HAP-1 (cell line): ENCODE data around the gene GRIA3.

ENCODE experiments used
- DNase-seq, 2 experiments: peaks; one replicate each; pipeline ENCODE4 v3.0.0-alpha.2; 2016 to 2020; ENCODE audit warnings: low spot score in 2 of 2
- H3K27me3 ChIP-seq: fragments of 250-450 bp; sonication (Bioruptor Pico); 2 replicates; pipeline ENCODE4 v1.5.1; 2020; ENCODE audit warnings: low read depth, mild to moderate bottlenecking, moderate library complexity
- H3K36me3 ChIP-seq: fragments of 250-450 bp; sonication (Bioruptor Pico); replicated peaks from 2 replicates; pipeline ENCODE4 v1.5.1; 2020; ENCODE audit warnings: mild to moderate bottlenecking
- H3K4me1 ChIP-seq: fragments of 250-450 bp; sonication (Bioruptor Pico); 2 replicates; pipeline ENCODE4 v1.5.1; 2020; ENCODE audit warnings: mild to moderate bottlenecking
- H3K4me3 ChIP-seq: fragments of 250-450 bp; sonication (Bioruptor Pico); 2 replicates; pipeline ENCODE4 v1.5.1; 2020; ENCODE audit warnings: mild to moderate bottlenecking, moderate library complexity
- H3K9me3 ChIP-seq: fragments of 250-450 bp; sonication (Bioruptor Pico); 2 replicates; pipeline ENCODE4 v1.5.1; 2020; ENCODE audit warnings: mild to moderate bottlenecking, moderate library complexity
- in situ Hi-C: fragments of 300-500 bp; cut with MboI; formaldehyde crosslinking; loops from 3 replicates; pipeline ENCODE4 v1.14.3; 2020; ENCODE audit warnings: low sequenced_read_pairs, inconsistent platforms, mixed read lengths

Gene GRIA3

GRCh38 chrX:123175366-123176122 is 8.5 kb upstream of the GRIA3 start:
- Histone ChIP-seq H3K9me3 (no peaks in the 10 kb centered on the region), H3K4me1 (no peaks in the 10 kb centered on the region), H3K27me3 (no peaks in the 10 kb centered on the region), H3K4me3 (no peak overlapping the region), H3K36me3 (no peaks in the 10 kb centered on the region)
- DNase-seq = no peak
- in situ Hi-C loops = no loop called here

GRCh38 chrX:123181233-123181914 is 2.7 kb upstream of the GRIA3 start:
- Histone ChIP-seq H3K27me3 (peaks cover 41% of the 10 kb centered on the region), H3K4me3 (no peak overlapping the region), H3K9me3 (no peaks in the 10 kb centered on the region), H3K36me3 (no peaks in the 10 kb centered on the region), H3K4me1 (no peaks in the 10 kb centered on the region)
- no peak for DNase-seq
- in situ Hi-C loops = no loop called here

- no peaks in the 10 kb centered on the region for H3K9me3 ChIP-seq
- no peaks in the 10 kb centered on the region for H3K4me1 ChIP-seq
- in situ Hi-C loops = no loop called here
- DNase-seq = no peak
- H3K27me3 ChIP-seq = peaks cover 51% of the 10 kb centered on the region
- H3K36me3 ChIP-seq = no peaks in the 10 kb centered on the region
- H3K4me3 ChIP-seq = no peak overlapping the region
These were observed 793 bp downstream of the GRIA3 start for GRCh38 chrX:123184866-123185276.

- Histone ChIP-seq H3K27me3 (peaks cover 51% of the 10 kb centered on the region), H3K36me3 (no peaks in the 10 kb centered on the region), H3K9me3 (no peaks in the 10 kb centered on the region), H3K4me3 (no peak overlapping the region), H3K4me1 (no peaks in the 10 kb centered on the region)
- in situ Hi-C loops = no loop called here
- no peak for DNase-seq
These were observed 1.6 kb downstream of the GRIA3 start for GRCh38 chrX:123185721-123186120.

GRCh38 chrX:123186801-123187200 is 2.7 kb downstream of the GRIA3 start:
- Histone ChIP-seq H3K9me3 (no peaks in the 10 kb centered on the region), H3K4me1 (no peaks in the 10 kb centered on the region)
- in situ Hi-C loops = no loop called here

GRCh38 chrX:123188081-123188480 is 4.0 kb downstream of the GRIA3 start:
- no peaks in the 10 kb centered on the region for H3K36me3 ChIP-seq
- H3K9me3 ChIP-seq = no peaks in the 10 kb centered on the region
- no peak overlapping the region for H3K4me3 ChIP-seq
- DNase-seq = no peak
- H3K27me3 ChIP-seq = peaks cover 40% of the 10 kb centered on the region
- in situ Hi-C loops = no loop called here
- no peaks in the 10 kb centered on the region for H3K4me1 ChIP-seq

More at GRCh38 chrX:123186801-123187200, 2.7 kb downstream of the GRIA3 start:
- Histone ChIP-seq H3K4me3 (no peak overlapping the region), H3K27me3 (peaks cover 47% of the 10 kb centered on the region), H3K36me3 (no peaks in the 10 kb centered on the region)
- DNase-seq = no peak

GRCh38 chrX:123189338-123189737 is 5.3 kb downstream of the GRIA3 start:
- in situ Hi-C loops = no loop called here
- no peak for DNase-seq
- H3K4me3 ChIP-seq = no peak overlapping the region
- H3K36me3 ChIP-seq = no peaks in the 10 kb centered on the region
- H3K9me3 ChIP-seq = no peaks in the 10 kb centered on the region
- peaks cover 27% of the 10 kb centered on the region for H3K27me3 ChIP-seq
- H3K4me1 ChIP-seq = no peaks in the 10 kb centered on the region

GRCh38 chrX:123190096-123190495 is 6.0 kb downstream of the GRIA3 start:
- Histone ChIP-seq H3K27me3 (peaks cover 20% of the 10 kb centered on the region), H3K36me3 (no peaks in the 10 kb centered on the region), H3K9me3 (no peaks in the 10 kb centered on the region), H3K4me3 (no peak overlapping the region), H3K4me1 (no peaks in the 10 kb centered on the region)
- in situ Hi-C loops = no loop called here
- DNase-seq = no peak

GRCh38 chrX:123193101-123193500 is 9.0 kb downstream of the GRIA3 start:
- Histone ChIP-seq H3K9me3 (no peaks in the 10 kb centered on the region), H3K27me3 (peaks cover 8% of the 10 kb centered on the region; the same call in 1 of the 2 replicates), H3K36me3 (no peaks in the 10 kb centered on the region), H3K4me3 (no peak overlapping the region), H3K4me1 (no peaks in the 10 kb centered on the region)
- no peak for DNase-seq
- in situ Hi-C loops = no loop called here

- H3K4me3 ChIP-seq = no peak overlapping the region
- no peaks in the 10 kb centered on the region for H3K36me3 ChIP-seq
- DNase-seq = no peak
- H3K9me3 ChIP-seq = no peaks in the 10 kb centered on the region
- H3K27me3 ChIP-seq = peaks cover 3% of the 10 kb centered on the region; the same call in 1 of the 2 replicates
- no peaks in the 10 kb centered on the region for H3K4me1 ChIP-seq
- in situ Hi-C loops = no loop called here
These were observed 15.3 kb downstream of the GRIA3 start for GRCh38 chrX:123199338-123199737.

GRCh38 chrX:123201720-123202119 is 17.6 kb downstream of the GRIA3 start:
- Histone ChIP-seq H3K9me3 (no peaks in the 10 kb centered on the region), H3K27me3 (no peaks in the 10 kb centered on the region; the same call in none of the 2 replicates), H3K36me3 (no peaks in the 10 kb centered on the region), H3K4me3 (no peak overlapping the region), H3K4me1 (no peaks in the 10 kb centered on the region)
- in situ Hi-C loops = no loop called here
- DNase-seq = no peak

- no peaks in the 10 kb centered on the region for H3K36me3 ChIP-seq
- no peak overlapping the region for H3K4me3 ChIP-seq
- H3K27me3 ChIP-seq = no peaks in the 10 kb centered on the region; the same call in none of the 2 replicates
- H3K4me1 ChIP-seq = no peaks in the 10 kb centered on the region
- in situ Hi-C loops = no loop called here
- no peak for DNase-seq
- no peaks in the 10 kb centered on the region for H3K9me3 ChIP-seq
These were observed 18.4 kb downstream of the GRIA3 start for GRCh38 chrX:123202523-123202922.

GRCh38 chrX:123203772-123204171 is 19.7 kb downstream of the GRIA3 start:
- no peak for DNase-seq
- no peaks in the 10 kb centered on the region for H3K9me3 ChIP-seq
- H3K36me3 ChIP-seq = no peaks in the 10 kb centered on the region
- in situ Hi-C loops = no loop called here
- no peaks in the 10 kb centered on the region for H3K4me1 ChIP-seq
- no peaks in the 10 kb centered on the region; the same call in none of the 2 replicates for H3K27me3 ChIP-seq
- H3K4me3 ChIP-seq = no peak overlapping the region

- H3K4me1 ChIP-seq = no peaks in the 10 kb centered on the region
- in situ Hi-C loops = no loop called here
- H3K27me3 ChIP-seq = peaks cover 3% of the 10 kb centered on the region
- H3K4me3 ChIP-seq = no peak overlapping the region
- no peaks in the 10 kb centered on the region for H3K9me3 ChIP-seq
- DNase-seq = no peak
- H3K36me3 ChIP-seq = no peaks in the 10 kb centered on the region
These were observed 22.1 kb downstream of the GRIA3 start for GRCh38 chrX:123206176-123206575.
